ENCODE measurements around the gene CACNA1C. TPM values are rescaled to one million over a fixed set of nuclear protein-coding genes. Genes with fewer than 3 reads are reported as not detected.

Gene CACNA1C
- total RNA-seq, 2 experiments from 2014 or later: 0.05 to 0.08 TPM

- Histone ChIP-seq H3K4me3 (ENCODE audit: low read length) (no peak overlapping the region), H3K27ac (ENCODE audit: low read depth in 1 of 2, low read length in 2 of 2) (no peak overlapping the region), H3K9me3 (ENCODE audit: control insufficient read depth in 1 of 2, insufficient read depth in 1 of 2, low read length in 2 of 2) (peaks cover 0 to 11% of the 10 kb centered on the region in 2 experiments), H3K36me3 (ENCODE audit: insufficient read depth, low read length) (no peaks in the 10 kb centered on the region), H3K27me3 (ENCODE audit: control insufficient read depth in 1 of 2, insufficient read depth in 2 of 2, low read length in 2 of 2) (peaks cover 0 to under 1% of the 10 kb centered on the region in 2 experiments), H3K4me1 (ENCODE audit: insufficient read depth, low read length) (no peaks in the 10 kb centered on the region)
- H3K4me1 Mint-ChIP-seq (ENCODE audit: low read depth): no peaks in the 10 kb centered on the region
- ChIA-PET POLR2A (no interaction called here), CTCF (no interaction called here)
- H3K36me3 Mint-ChIP-seq (ENCODE audit: low read depth): no peaks in the 10 kb centered on the region
- DNase-seq (no peak), ATAC-seq (ENCODE audit: poor library complexity) (no peak)
- no peak overlapping the region for H3K27ac Mint-ChIP-seq
- no peak for TF ChIP-seq CTCF (IDR thresholded peaks at IDR 0.05)
- no peak overlapping the region for H3K4me3 Mint-ChIP-seq
- H3K27me3 Mint-ChIP-seq: peaks cover 7% of the 10 kb centered on the region
- intact Hi-C loops (cut with DNase I, micrococcal nuclease): no loop called here
- no peaks in the 10 kb centered on the region for H3K9me3 Mint-ChIP-seq
These were observed 153.2 kb downstream of the CACNA1C start for GRCh38 chr12:2205996-2206395.

DNA sequence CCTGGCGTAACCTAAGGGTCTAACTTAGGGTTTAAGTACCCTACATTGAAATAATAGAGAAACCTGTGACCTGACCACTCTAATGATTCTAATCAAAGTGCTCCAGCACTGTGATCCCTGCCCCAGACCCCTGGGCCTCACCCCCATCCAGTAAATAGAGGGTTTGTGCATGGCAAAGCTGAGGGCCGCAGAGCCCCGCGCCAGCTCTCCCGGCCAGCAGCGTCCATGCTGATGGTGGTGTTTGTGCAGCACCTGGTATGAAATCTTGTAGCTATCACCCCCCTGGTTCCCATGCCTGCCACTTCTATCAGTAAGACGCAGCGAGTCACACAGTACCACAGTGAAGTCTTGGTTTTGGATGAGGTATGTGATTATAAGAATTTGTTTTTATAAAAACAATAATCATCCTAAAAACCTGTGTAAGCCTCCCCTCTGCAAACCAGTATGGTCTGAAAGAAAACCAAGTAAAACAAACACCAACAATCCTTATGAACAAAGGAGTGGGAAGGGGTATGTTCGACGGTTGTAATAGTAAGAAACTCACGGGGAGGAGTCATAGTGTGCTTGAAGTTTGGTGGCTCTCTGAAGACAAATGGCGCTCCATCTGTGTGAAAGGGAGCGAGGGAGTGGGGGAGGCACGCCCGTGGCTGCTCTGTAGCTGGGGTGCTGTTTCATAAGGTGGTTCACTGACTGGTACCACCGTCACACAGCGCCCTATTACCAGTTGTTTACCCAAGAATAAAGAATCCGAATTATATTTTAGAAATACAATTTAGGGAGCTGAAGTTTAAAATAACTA lies 156.2 kb downstream of the CACNA1C start:
- H3K27ac Mint-ChIP-seq: no peak overlapping the region
- intact Hi-C loops (cut with DNase I, micrococcal nuclease): no loop called here
- DNase-seq: no peak
- H3K4me1 ChIP-seq (ENCODE audit: insufficient read depth, low read length): no peaks in the 10 kb centered on the region
- no peak for TF ChIP-seq CTCF (IDR thresholded peaks at IDR 0.05)
- H3K36me3 Mint-ChIP-seq (ENCODE audit: low read depth): no peaks in the 10 kb centered on the region
- peaks cover 0 to 5% of the 10 kb centered on the region in 2 experiments for H3K27me3 ChIP-seq (ENCODE audit: control insufficient read depth in 1 of 2, insufficient read depth in 2 of 2, low read length in 2 of 2)
- H3K9me3 Mint-ChIP-seq: no peaks in the 10 kb centered on the region
- no peak for ATAC-seq (ENCODE audit: poor library complexity)
- H3K36me3 ChIP-seq (ENCODE audit: insufficient read depth, low read length): no peaks in the 10 kb centered on the region
- POLR2A ChIA-PET: no interaction called here
- no peaks in the 10 kb centered on the region for H3K4me1 Mint-ChIP-seq (ENCODE audit: low read depth)
- H3K4me3 Mint-ChIP-seq: no peak overlapping the region
- no peak overlapping the region for H3K4me3 ChIP-seq (ENCODE audit: low read length)
- peaks cover 4% of the 10 kb centered on the region for H3K27me3 Mint-ChIP-seq
- CTCF ChIA-PET: no interaction called here
- H3K27ac ChIP-seq (ENCODE audit: low read depth in 1 of 2, low read length in 2 of 2): no peak overlapping the region
- H3K9me3 ChIP-seq (ENCODE audit: control insufficient read depth in 1 of 2, insufficient read depth in 1 of 2, low read length in 2 of 2): peaks cover 0 to 4% of the 10 kb centered on the region in 2 experiments

DNA sequence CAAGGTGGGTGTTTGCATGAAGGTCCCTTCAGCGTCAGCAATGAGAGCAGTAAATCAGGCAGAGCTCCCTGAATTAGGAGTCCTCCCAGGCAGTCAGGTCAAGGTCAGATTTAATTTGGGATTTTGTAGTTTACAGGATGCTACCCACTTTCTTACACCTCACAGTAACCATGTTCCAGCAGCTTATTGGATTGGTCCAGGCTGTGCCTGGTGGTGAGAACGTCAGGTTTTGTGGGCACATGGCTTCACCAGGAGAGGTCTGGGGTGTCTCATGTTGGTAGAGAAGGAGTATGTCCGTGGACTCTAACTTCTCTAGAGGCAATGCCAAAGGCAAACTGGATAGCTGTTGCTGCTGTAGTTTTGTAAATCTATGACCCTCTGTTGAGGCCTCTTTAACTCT lies 158.3 kb downstream of the CACNA1C start:
- Mint-ChIP-seq H3K27me3 (peaks cover 4% of the 10 kb centered on the region), H3K4me1 (ENCODE audit: low read depth) (no peaks in the 10 kb centered on the region), H3K9me3 (no peaks in the 10 kb centered on the region), H3K36me3 (ENCODE audit: low read depth) (no peaks in the 10 kb centered on the region), H3K27ac (no peak overlapping the region), H3K4me3 (no peak overlapping the region)
- TF ChIP-seq CTCF (IDR thresholded peaks at IDR 0.05): no peak
- ATAC-seq (ENCODE audit: poor library complexity): no peak
- peaks cover 0 to 9% of the 10 kb centered on the region in 2 experiments for H3K27me3 ChIP-seq (ENCODE audit: control insufficient read depth in 1 of 2, insufficient read depth in 2 of 2, low read length in 2 of 2)
- no peaks in the 10 kb centered on the region for H3K36me3 ChIP-seq (ENCODE audit: insufficient read depth, low read length)
- no peak overlapping the region for H3K4me3 ChIP-seq (ENCODE audit: low read length)
- no peaks in the 10 kb centered on the region for H3K4me1 ChIP-seq (ENCODE audit: insufficient read depth, low read length)
- POLR2A ChIA-PET: no interaction called here
- H3K27ac ChIP-seq (ENCODE audit: low read depth in 1 of 2, low read length in 2 of 2): no peak overlapping the region
- H3K9me3 ChIP-seq (ENCODE audit: control insufficient read depth in 1 of 2, insufficient read depth in 1 of 2, low read length in 2 of 2): no peaks in the 10 kb centered on the region
- DNase-seq: no peak
- CTCF ChIA-PET: no interaction called here
- intact Hi-C loops (cut with DNase I, micrococcal nuclease): no loop called here

Data from CD4-positive, alpha-beta T cell (primary cell).